ENCODE results near the gene NOS1AP. TPM values are rescaled to one million over a fixed set of nuclear protein-coding genes. Genes with fewer than 3 reads are reported as not detected.

The NOS1AP gene
- total and polyA plus RNA-seq, 9 of the 15 experiments (the other 6 are each of a cell fraction or from before 2014, with no cell fraction given): 0.07 to 1.5 (median 0.22) TPM

DNA sequence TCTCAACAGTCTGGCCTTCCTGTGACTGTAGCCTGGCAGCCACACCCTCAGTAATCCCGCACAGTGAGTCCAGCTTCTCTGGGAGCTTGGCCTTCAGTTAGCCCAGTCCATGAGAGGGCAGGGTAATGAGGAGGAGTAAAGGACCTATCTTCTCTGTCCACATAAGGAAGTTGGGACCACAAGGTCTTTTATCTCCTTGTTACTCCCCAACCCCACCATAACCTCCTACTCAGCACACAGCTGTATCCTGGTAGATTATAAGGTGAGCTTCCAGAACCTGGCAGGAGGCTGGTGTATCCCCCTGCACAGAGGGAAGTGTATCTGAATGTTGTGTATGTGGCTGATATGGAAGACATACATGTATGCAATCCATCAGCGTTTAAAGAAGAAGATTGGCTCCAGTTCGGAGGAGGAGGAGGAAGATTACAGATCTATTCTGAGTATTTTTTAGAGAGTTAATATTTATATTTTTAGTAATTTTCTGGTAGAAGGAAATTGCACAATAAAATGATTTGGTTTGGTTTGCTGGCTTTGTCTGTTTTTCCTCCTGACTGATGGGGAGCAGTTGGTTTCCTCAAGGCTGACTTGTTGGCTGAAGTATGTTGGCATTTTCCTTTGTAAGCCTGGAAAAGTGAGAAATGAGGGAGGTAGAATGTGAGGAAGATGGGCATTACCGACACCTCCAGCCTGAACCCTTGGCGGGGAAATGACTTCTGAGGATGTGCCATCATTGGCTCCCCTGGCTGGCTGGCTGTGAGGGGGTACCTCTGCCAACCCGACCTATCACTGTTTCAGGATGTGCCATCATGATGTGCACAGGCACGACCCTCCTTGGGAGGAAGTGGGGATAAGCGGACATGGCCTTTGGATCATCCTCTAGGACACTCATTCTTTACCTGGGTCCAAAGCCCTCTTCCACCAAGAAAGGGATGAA, 317.1 kb downstream of the NOS1AP start (continued):
- TF ChIP-seq U2AF2 (optimal IDR thresholded peaks at IDR 0.05; ENCODE audit: low read depth, low read length) (no peak), ZNF384 (IDR thresholded peaks at IDR 0.05; ENCODE audit: low read depth, low read length) (no peak), KDM5B (IDR thresholded peaks at IDR 0.05; ENCODE audit: insufficient replicate concordance, low read depth, low read length) (no peak), GTF2A2 (tag; IDR thresholded peaks at IDR 0.05) (no peak), FUS (optimal IDR thresholded peaks at IDR 0.05; ENCODE audit: low read depth, low read length) (no peak), TEAD4 (IDR thresholded peaks at IDR 0.05; ENCODE audit: low read length) (peak; percentile 100), TEAD4 (CRISPR knock-in tag; IDR thresholded peaks at IDR 0.05; ENCODE audit: borderline replicate concordance) (no peak), NFIX (CRISPR knock-in tag; IDR thresholded peaks at IDR 0.05; ENCODE audit: low read depth) (no peak), ZNF232 (CRISPR knock-in tag; IDR thresholded peaks at IDR 0.05) (no peak), RBBP5 (IDR thresholded peaks at IDR 0.05; ENCODE audit: borderline replicate concordance, insufficient read depth, low read length, poor library complexity, severe bottlenecking) (no peak), E2F3 (CRISPR knock-in tag; IDR thresholded peaks at IDR 0.05) (no peak), TCF7 (IDR thresholded peaks at IDR 0.05; ENCODE audit: borderline replicate concordance) (peak; percentile 94), HSF4 (CRISPR knock-in tag; IDR thresholded peaks at IDR 0.05; ENCODE audit: borderline replicate concordance) (no peak), HNRNPUL1 (IDR thresholded peaks at IDR 0.05; ENCODE audit: low read length) (no peak), L3MBTL2 (IDR thresholded peaks at IDR 0.05) (no peak), ATF1 (CRISPR knock-in tag; IDR thresholded peaks at IDR 0.05) (no peak), ATF1 (tag; IDR thresholded peaks at IDR 0.05) (peak; percentile 39; the same call in 1 of the 2 replicates), ZNF311 (CRISPR knock-in tag; IDR thresholded peaks at IDR 0.05) (peak; percentile 77; the same call in 1 of the 2 replicates)
- TF ChIP-seq, protein P1, sequence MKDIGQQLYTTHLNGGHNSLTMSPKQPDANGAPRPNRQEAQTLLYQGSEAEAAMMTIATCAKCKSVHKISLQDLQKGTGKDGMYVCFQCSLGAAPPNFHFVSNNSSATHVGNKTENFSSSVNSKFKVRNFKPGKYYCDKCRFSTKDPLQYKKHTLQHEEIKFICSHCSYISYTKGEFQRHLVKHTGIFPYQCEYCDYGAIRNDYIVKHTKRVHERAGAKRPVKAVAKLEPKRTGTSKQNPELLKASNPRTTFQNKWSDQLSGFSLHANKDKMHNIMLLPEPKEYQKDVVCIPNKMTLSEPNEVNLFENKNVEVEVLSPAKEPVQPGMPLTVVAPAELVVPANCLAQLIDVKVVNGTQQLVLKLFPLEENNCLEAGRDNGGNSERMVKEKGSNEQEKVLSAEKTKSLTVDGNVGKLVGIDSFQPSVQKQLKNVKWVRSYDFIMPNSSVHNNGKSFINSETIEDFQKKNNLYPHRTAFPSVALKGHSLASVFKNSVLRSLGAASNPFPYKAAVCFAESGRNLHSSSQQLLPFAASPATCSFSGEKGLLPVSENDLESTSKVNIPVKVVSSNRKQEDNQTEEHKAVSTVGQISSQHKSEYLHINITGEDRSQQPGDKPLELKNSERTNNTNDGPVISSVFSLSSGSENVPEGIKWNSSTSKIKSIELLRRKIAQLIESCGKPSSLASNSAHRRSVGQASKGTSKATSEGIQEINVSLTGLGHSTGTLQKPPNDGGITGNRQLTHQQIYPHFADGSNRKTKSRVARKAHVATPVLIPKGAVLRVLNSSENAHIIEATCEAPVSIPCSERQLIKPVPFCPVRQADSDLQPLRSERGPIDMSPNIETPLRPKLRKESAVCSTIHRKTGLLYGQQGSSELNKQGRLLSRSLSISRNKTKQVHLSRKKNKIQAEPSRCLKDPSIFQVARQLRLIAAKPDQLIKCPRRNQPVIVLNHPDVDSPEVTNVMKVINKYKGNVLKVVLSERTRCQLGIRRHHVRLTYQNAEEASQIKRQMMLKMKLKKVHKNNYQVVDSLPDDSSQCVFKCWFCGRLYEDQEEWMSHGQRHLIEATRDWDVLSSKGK (CRISPR knock-in tag; IDR thresholded peaks at IDR 0.05): no peak
- TF ChIP-seq, protein P2, sequence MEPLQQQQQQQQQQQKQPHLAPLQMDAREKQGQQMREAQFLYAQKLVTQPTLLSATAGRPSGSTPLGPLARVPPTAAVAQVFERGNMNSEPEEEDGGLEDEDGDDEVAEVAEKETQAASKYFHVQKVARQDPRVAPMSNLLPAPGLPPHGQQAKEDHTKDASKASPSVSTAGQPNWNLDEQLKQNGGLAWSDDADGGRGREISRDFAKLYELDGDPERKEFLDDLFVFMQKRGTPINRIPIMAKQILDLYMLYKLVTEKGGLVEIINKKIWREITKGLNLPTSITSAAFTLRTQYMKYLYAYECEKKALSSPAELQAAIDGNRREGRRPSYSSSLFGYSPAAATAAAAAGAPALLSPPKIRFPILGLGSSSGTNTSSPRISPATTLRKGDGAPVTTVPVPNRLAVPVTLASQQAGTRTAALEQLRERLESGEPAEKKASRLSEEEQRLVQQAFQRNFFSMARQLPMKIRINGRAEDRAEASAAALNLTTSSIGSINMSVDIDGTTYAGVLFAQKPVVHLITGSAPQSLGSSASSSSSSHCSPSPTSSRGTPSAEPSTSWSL (CRISPR knock-in tag; IDR thresholded peaks at IDR 0.05; ENCODE audit: borderline replicate concordance): no peak
- TF ChIP-seq, protein P3, sequence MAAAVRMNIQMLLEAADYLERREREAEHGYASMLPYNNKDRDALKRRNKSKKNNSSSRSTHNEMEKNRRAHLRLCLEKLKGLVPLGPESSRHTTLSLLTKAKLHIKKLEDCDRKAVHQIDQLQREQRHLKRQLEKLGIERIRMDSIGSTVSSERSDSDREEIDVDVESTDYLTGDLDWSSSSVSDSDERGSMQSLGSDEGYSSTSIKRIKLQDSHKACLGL (CRISPR knock-in tag; IDR thresholded peaks at IDR 0.05; ENCODE audit: borderline replicate concordance, poor library complexity, severe bottlenecking): no peak
- TF ChIP-seq, protein P4, sequence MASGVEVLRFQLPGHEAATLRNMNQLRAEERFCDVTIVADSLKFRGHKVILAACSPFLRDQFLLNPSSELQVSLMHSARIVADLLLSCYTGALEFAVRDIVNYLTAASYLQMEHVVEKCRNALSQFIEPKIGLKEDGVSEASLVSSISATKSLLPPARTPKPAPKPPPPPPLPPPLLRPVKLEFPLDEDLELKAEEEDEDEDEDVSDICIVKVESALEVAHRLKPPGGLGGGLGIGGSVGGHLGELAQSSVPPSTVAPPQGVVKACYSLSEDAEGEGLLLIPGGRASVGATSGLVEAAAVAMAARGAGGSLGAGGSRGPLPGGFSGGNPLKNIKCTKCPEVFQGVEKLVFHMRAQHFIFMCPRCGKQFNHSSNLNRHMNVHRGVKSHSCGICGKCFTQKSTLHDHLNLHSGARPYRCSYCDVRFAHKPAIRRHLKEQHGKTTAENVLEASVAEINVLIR (CRISPR knock-in tag; IDR thresholded peaks at IDR 0.05): no peak
